HepG2 (cell line): ENCODE data around the gene RAD23A. TPM values are rescaled to one million over a fixed set of nuclear protein-coding genes. Genes with fewer than 3 reads are reported as not detected.
A peak's percentile ranks its signal among the peaks of the same experiment; 100 is the strongest.

Source experiments
- ATM ChIP-seq: fragments of 450-650 bp; IDR thresholded peaks from 2 replicates; pipeline ENCODE4 v1.7.1; 2017; ENCODE audit warnings: mild to moderate bottlenecking, borderline replicate concordance
- CHD2 ChIP-seq: IDR thresholded peaks from 2 replicates; pipeline ENCODE4 v1.6.1; 2011; ENCODE audit warnings: low read depth, low read length, improper control_type of control experiment
- FOSL1 ChIP-seq: sonication (generic); formaldehyde crosslinking; IDR thresholded peaks from 2 replicates; pipeline ENCODE4 v1.9.0; 2021; ENCODE audit warnings: missing genetic modification reagents, borderline replicate concordance
- FOXM1 ChIP-seq: sonication (generic); formaldehyde crosslinking; IDR thresholded peaks from 2 replicates; pipeline ENCODE4 v1.5.0; 2020; ENCODE audit warnings: missing genetic modification reagents
- HNRNPH1 ChIP-seq: fragments of 200-400 bp; formaldehyde crosslinking; optimal IDR thresholded peaks from 2 replicates; pipeline ENCODE3; 2017; ENCODE audit warnings: mild to moderate bottlenecking, low read depth, low read length
- MAFK ChIP-seq, 2 experiments: IDR thresholded peaks in 1 of 2; conservative IDR thresholded peaks in 1 of 2; 2 replicates each; pipeline ENCODE4 v1.6.1; 2011; ENCODE audit warnings: improper control_type of control experiment in 2 of 2, low read length in 2 of 2
- PRMT3 ChIP-seq: sonication (generic); formaldehyde crosslinking; IDR thresholded peaks from 2 replicates; pipeline ENCODE4 v1.8.1; 2022; ENCODE audit warnings: low read depth, mild to moderate bottlenecking, moderate library complexity, missing genetic modification reagents, borderline replicate concordance
- SMAD1 ChIP-seq: sonication (generic); formaldehyde crosslinking; IDR thresholded peaks from 2 replicates; pipeline ENCODE4 v1.4.0; 2020; ENCODE audit warnings: missing genetic modification reagents, low read depth, mild to moderate bottlenecking, borderline replicate concordance
- TAF15 ChIP-seq: fragments of 200-400 bp; formaldehyde crosslinking; IDR thresholded peaks from one replicate; pipeline ENCODE4 v1.6.1; 2018; ENCODE audit warnings: mild to moderate bottlenecking, low read depth, low read length; ENCODE audit not compliant: poor library complexity, severe bottlenecking
- TBP ChIP-seq: sonication (generic); formaldehyde crosslinking; IDR thresholded peaks from 2 replicates; pipeline ENCODE4 v1.5.0; 2020; ENCODE audit warnings: missing genetic modification reagents
- YEATS4 ChIP-seq: sonication (generic); formaldehyde crosslinking; IDR thresholded peaks from 2 replicates; pipeline ENCODE4 v1.4.0; 2020; ENCODE audit warnings: missing genetic modification reagents, borderline replicate concordance
- ZBTB26 ChIP-seq: IDR thresholded peaks from 2 replicates; pipeline ENCODE4 v1.6.1; 2016; ENCODE audit warnings: missing compliant biosample characterization, missing genetic modification reagents, borderline replicate concordance
- ZBTB49 ChIP-seq: sonication (generic); formaldehyde crosslinking; IDR thresholded peaks from 2 replicates; pipeline ENCODE4 v1.4.0; 2020; ENCODE audit warnings: missing genetic modification reagents, borderline replicate concordance
- ZKSCAN1 ChIP-seq: fragments of 150-350 bp; IDR thresholded peaks from 2 replicates; pipeline ENCODE4 v1.6.1; 2014; ENCODE audit warnings: low read length
- ZNF30 ChIP-seq: sonication (generic); formaldehyde crosslinking; IDR thresholded peaks from 2 replicates; pipeline ENCODE4 v1.5.0; 2020; ENCODE audit warnings: mild to moderate bottlenecking, missing genetic modification reagents
- ZNF562 ChIP-seq: sonication (generic); formaldehyde crosslinking; IDR thresholded peaks from 2 replicates; pipeline ENCODE4 v1.8.0; 2022; ENCODE audit warnings: missing genetic modification reagents, borderline replicate concordance
- ZNF724P ChIP-seq: sonication (generic); formaldehyde crosslinking; IDR thresholded peaks from 2 replicates; pipeline ENCODE4 v1.8.0; 2022; ENCODE audit warnings: missing genetic modification reagents, borderline replicate concordance
- polyA plus RNA-seq, 8 experiments: library from polyadenylated mRNA; depleted of rRNA in 3 of 8; stranded (reverse) in 7 of 8; unstranded in 1 of 8; fragments of >200 nt; fragmentation: Illumina TruSeq in 4 of 8; extraction: Trizol in 4 of 8; gene quantifications; 2 replicates each; pipeline versions ENCODE4 v1.2.1 to v1.2.3, GENCODE V29; 2011 to 2016; ENCODE audit warnings: low read depth in 4 of 8, missing spikeins in 1 of 8, mixed read lengths in 1 of 8; ENCODE audit not compliant: insufficient read depth in 1 of 8
- total RNA-seq, 5 experiments: library from RNA; depleted of rRNA; stranded (reverse); fragments of >200 nt; fragmentation: Illumina TruSeq; extraction: Trizol; gene quantifications; 2 replicates each; pipeline ENCODE4 v1.2.3, GENCODE V29; 2016; ENCODE audit warnings: low read depth in 1 of 5
- TF ChIP-seq, protein P1 (sequence below): sonication (generic); formaldehyde crosslinking; IDR thresholded peaks from 2 replicates; pipeline ENCODE4 v1.4.0; 2020; ENCODE audit warnings: missing genetic modification reagents, mild to moderate bottlenecking, borderline replicate concordance
- TF ChIP-seq, protein P2 (sequence below): sonication (generic); formaldehyde crosslinking; IDR thresholded peaks from 2 replicates; pipeline ENCODE4 v1.5.0; 2020; ENCODE audit warnings: mild to moderate bottlenecking, missing genetic modification reagents
- TF ChIP-seq, protein P3 (sequence below): sonication (generic); formaldehyde crosslinking; IDR thresholded peaks from 2 replicates; pipeline ENCODE4 v1.8.0; 2022; ENCODE audit warnings: mild to moderate bottlenecking, missing genetic modification reagents, moderate library complexity

Gene RAD23A
- total and polyA plus RNA-seq, 2 of the 13 experiments (the other 11 are each of a cell fraction or from before 2014, with no cell fraction given), result 42.5 to 54.2 TPM

DNA sequence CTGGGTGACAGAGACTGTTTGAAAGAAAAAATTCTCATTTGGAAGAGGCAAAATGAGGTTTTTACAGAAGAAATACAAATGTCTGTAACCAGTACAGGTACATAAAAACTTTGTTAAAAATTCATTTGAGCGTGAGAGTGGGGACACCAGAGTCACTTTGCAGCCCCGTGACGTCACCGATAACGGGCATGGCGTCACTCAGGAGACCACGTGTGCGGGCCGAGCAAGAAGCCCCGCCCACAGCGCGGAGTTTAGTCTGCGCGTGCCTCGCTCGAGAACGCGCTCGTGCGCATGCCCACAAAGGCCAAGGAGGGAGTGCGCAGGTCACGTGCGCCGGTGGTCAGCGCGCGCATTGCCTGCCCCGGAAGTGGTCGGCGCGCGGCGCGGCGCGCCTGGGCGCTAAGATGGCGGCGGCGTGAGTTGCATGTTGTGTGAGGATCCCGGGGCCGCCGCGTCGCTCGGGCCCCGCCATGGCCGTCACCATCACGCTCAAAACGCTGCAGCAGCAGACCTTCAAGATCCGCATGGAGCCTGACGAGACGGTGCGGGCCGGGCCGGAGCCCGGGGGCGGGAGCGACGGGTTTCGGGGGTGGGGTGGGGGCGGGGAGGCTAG lies at the start of gene RAD23A (continued):
- TF ChIP-seq ZNF724P (CRISPR knock-in tag) (0 out of 2 replicates have a peak, but pooled peaks have one; percentile 63), PRMT3 (no peak), HNRNPH1 (no peak), ZNF30 (no peak), ZNF562 (CRISPR knock-in tag) (no peak), TBP (CRISPR knock-in tag) (no peak), YEATS4 (CRISPR knock-in tag) (peak; percentile 96), ZBTB49 (CRISPR knock-in tag) (no peak), SMAD1 (CRISPR knock-in tag) (peak; percentile 63; the same call in 1 of the 2 replicates), TAF15 (peak; percentile 76), CHD2 (no peak), ATM (no peak), FOSL1 (CRISPR knock-in tag) (no peak), FOXM1 (no peak), ZBTB26 (CRISPR knock-in tag) (no peak), MAFK (conservative IDR thresholded peaks at IDR 0.05 in 1 of 2, IDR thresholded peaks at IDR 0.05 in 1 of 2; ENCODE audit: low read length in 2 of 2) (no peak), ZKSCAN1 (0 out of 2 replicates have a peak, but pooled peaks have one; percentile 18)
- TF ChIP-seq, protein P1, sequence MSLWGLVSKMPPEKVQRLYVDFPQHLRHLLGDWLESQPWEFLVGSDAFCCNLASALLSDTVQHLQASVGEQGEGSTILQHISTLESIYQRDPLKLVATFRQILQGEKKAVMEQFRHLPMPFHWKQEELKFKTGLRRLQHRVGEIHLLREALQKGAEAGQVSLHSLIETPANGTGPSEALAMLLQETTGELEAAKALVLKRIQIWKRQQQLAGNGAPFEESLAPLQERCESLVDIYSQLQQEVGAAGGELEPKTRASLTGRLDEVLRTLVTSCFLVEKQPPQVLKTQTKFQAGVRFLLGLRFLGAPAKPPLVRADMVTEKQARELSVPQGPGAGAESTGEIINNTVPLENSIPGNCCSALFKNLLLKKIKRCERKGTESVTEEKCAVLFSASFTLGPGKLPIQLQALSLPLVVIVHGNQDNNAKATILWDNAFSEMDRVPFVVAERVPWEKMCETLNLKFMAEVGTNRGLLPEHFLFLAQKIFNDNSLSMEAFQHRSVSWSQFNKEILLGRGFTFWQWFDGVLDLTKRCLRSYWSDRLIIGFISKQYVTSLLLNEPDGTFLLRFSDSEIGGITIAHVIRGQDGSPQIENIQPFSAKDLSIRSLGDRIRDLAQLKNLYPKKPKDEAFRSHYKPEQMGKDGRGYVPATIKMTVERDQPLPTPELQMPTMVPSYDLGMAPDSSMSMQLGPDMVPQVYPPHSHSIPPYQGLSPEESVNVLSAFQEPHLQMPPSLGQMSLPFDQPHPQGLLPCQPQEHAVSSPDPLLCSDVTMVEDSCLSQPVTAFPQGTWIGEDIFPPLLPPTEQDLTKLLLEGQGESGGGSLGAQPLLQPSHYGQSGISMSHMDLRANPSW, result no peak
- TF ChIP-seq, protein P2, sequence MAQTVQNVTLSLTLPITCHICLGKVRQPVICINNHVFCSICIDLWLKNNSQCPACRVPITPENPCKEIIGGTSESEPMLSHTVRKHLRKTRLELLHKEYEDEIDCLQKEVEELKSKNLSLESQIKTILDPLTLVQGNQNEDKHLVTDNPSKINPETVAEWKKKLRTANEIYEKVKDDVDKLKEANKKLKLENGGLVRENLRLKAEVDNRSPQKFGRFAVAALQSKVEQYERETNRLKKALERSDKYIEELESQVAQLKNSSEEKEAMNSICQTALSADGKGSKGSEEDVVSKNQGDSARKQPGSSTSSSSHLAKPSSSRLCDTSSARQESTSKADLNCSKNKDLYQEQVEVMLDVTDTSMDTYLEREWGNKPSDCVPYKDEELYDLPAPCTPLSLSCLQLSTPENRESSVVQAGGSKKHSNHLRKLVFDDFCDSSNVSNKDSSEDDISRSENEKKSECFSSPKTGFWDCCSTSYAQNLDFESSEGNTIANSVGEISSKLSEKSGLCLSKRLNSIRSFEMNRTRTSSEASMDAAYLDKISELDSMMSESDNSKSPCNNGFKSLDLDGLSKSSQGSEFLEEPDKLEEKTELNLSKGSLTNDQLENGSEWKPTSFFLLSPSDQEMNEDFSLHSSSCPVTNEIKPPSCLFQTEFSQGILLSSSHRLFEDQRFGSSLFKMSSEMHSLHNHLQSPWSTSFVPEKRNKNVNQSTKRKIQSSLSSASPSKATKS (CRISPR knock-in tag), result no peak
- TF ChIP-seq, protein P3, sequence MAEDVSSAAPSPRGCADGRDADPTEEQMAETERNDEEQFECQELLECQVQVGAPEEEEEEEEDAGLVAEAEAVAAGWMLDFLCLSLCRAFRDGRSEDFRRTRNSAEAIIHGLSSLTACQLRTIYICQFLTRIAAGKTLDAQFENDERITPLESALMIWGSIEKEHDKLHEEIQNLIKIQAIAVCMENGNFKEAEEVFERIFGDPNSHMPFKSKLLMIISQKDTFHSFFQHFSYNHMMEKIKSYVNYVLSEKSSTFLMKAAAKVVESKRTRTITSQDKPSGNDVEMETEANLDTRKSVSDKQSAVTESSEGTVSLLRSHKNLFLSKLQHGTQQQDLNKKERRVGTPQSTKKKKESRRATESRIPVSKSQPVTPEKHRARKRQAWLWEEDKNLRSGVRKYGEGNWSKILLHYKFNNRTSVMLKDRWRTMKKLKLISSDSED (CRISPR knock-in tag), result no peak
